Chondrocyte (in vitro differentiated cells): Measurements from ENCODE around the gene KIF3A. TPM values are rescaled to one million over a fixed set of nuclear protein-coding genes. Genes with fewer than 3 reads are reported as not detected.

Experiments
- DNase-seq: peaks from one replicate; pipeline ENCODE4 v3.0.0; 2021; ENCODE audit warnings: mixed read lengths, low spot score
- H3K27ac Mint-ChIP-seq: one replicate; pipeline ENCODE4 v1.8.0; 2021; ENCODE audit warnings: mild to moderate bottlenecking, moderate library complexity, mixed read lengths; ENCODE audit not compliant: unreplicated experiment
- H3K27me3 Mint-ChIP-seq: 2 replicates; pipeline ENCODE4 v1.8.0; 2021; ENCODE audit warnings: low read depth, mixed read lengths
- H3K36me3 Mint-ChIP-seq: 2 replicates; pipeline ENCODE4 v1.8.0; 2021; ENCODE audit warnings: low read depth, mixed read lengths
- H3K4me1 Mint-ChIP-seq: 2 replicates; pipeline ENCODE4 v1.8.0; 2021; ENCODE audit warnings: low read depth, mild to moderate bottlenecking, mixed read lengths
- H3K4me3 Mint-ChIP-seq: one replicate; pipeline ENCODE4 v1.8.0; 2021; ENCODE audit warnings: mild to moderate bottlenecking, moderate library complexity, mixed read lengths; ENCODE audit not compliant: unreplicated experiment
- H3K9me3 Mint-ChIP-seq: 2 replicates; pipeline ENCODE4 v1.8.0; 2021; ENCODE audit warnings: low read depth, mixed read lengths
- total RNA-seq: library from RNA; stranded (reverse); gene quantifications from 3 replicates; pipeline ENCODE4 v1.2.1, GENCODE V29; 2021
- TF ChIP-seq, protein P1 (sequence below): fragments of 200-600 bp; sonication (generic); IDR thresholded peaks from 2 replicates; pipeline ENCODE4 v1.5.0; 2021; ENCODE audit warnings: antibody characterized with exemption, mild to moderate bottlenecking, moderate library complexity

KIF3A gene
- total RNA-seq, 1 donor from 2014 or later: 16.2 TPM

DNA sequence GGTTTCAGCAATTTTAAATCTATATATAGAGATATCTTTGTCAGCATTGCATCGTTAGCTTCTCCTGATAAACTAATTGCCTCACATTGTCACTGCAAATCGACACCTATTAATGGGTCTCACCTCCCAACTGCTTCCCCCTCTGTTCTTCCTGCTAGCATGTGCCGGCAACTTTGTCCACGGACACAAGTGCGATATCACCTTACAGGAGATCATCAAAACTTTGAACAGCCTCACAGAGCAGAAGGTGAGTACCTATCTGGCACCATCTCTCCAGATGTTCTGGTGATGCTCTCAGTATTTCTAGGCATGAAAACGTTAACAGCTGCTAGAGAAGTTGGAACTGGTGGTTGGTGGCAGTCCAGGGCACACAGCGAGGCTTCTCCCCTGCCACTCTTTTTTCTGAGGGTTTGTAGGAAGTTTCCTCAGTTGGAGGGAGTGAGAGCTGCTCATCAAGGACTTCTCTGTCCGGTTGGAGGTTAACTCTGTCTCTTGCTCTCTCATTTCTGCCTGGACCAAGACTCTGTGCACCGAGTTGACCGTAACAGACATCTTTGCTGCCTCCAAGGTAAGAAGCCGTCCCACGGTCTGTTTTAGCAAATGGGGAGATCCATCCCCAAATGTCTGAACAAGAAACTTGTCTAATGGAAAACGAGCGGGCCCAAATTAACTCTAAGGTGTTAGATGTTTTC lies 63.3 kb downstream of the KIF3A start, which contains the start of gene IL4:
IL4 (plus strand) TSS at position 51 of the 692 bp plus-strand sequence; CDS start at position 113, 62 bp downstream.
- Mint-ChIP-seq H3K27me3 (no peaks in the 10 kb centered on the region), H3K4me1 (peaks cover 53% of the 10 kb centered on the region), H3K36me3 (no peaks in the 10 kb centered on the region), H3K9me3 (no peaks in the 10 kb centered on the region), H3K4me3 (peak within 1 kb of the TSS; percentile 46), H3K27ac (peak within 1 kb of the TSS; percentile 96)
- no peak for DNase-seq
- TF ChIP-seq, protein P1, sequence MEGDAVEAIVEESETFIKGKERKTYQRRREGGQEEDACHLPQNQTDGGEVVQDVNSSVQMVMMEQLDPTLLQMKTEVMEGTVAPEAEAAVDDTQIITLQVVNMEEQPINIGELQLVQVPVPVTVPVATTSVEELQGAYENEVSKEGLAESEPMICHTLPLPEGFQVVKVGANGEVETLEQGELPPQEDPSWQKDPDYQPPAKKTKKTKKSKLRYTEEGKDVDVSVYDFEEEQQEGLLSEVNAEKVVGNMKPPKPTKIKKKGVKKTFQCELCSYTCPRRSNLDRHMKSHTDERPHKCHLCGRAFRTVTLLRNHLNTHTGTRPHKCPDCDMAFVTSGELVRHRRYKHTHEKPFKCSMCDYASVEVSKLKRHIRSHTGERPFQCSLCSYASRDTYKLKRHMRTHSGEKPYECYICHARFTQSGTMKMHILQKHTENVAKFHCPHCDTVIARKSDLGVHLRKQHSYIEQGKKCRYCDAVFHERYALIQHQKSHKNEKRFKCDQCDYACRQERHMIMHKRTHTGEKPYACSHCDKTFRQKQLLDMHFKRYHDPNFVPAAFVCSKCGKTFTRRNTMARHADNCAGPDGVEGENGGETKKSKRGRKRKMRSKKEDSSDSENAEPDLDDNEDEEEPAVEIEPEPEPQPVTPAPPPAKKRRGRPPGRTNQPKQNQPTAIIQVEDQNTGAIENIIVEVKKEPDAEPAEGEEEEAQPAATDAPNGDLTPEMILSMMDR: no peak

DNA sequence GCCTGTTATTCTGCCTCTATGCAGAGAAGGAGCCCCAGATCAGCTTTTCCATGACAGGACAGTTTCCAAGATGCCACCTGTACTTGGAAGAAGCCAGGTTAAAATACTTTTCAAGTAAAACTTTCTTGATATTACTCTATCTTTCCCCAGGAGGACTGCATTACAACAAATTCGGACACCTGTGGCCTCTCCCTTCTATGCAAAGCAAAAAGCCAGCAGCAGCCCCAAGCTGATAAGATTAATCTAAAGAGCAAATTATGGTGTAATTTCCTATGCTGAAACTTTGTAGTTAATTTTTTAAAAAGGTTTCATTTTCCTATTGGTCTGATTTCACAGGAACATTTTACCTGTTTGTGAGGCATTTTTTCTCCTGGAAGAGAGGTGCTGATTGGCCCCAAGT lies 63.9 kb downstream of the KIF3A start:
- Mint-ChIP-seq H3K27ac (no peak overlapping the region), H3K4me1 (peaks cover 47% of the 10 kb centered on the region), H3K4me3 (no peak overlapping the region), H3K9me3 (no peaks in the 10 kb centered on the region), H3K27me3 (no peaks in the 10 kb centered on the region), H3K36me3 (no peaks in the 10 kb centered on the region)
- TF ChIP-seq, protein P1: no peak
- DNase-seq: no peak

DNA sequence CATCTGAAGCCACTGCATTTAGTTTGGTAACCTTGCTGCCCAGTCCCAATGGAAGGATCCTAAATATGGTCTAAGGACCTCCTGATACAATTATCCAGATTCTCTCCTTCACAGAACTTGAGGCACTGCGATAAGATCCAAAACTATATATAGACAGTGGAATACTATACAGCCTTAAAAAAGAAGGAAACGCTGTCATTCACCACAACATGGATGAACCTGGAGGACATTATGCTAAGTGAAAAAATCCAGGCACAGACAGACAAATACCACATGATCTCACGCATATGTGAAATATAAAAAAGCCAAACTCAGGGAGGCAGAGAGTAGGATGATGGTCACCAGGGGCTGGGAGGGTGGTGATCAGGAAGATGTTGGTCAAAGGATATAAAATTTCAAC lies 66.3 kb downstream of the KIF3A start:
- Mint-ChIP-seq H3K36me3 (no peaks in the 10 kb centered on the region), H3K4me1 (peaks cover 22% of the 10 kb centered on the region), H3K27me3 (no peaks in the 10 kb centered on the region), H3K4me3 (no peak overlapping the region), H3K9me3 (no peaks in the 10 kb centered on the region), H3K27ac (no peak overlapping the region)
- DNase-seq: no peak
- TF ChIP-seq, protein P1: no peak

DNA sequence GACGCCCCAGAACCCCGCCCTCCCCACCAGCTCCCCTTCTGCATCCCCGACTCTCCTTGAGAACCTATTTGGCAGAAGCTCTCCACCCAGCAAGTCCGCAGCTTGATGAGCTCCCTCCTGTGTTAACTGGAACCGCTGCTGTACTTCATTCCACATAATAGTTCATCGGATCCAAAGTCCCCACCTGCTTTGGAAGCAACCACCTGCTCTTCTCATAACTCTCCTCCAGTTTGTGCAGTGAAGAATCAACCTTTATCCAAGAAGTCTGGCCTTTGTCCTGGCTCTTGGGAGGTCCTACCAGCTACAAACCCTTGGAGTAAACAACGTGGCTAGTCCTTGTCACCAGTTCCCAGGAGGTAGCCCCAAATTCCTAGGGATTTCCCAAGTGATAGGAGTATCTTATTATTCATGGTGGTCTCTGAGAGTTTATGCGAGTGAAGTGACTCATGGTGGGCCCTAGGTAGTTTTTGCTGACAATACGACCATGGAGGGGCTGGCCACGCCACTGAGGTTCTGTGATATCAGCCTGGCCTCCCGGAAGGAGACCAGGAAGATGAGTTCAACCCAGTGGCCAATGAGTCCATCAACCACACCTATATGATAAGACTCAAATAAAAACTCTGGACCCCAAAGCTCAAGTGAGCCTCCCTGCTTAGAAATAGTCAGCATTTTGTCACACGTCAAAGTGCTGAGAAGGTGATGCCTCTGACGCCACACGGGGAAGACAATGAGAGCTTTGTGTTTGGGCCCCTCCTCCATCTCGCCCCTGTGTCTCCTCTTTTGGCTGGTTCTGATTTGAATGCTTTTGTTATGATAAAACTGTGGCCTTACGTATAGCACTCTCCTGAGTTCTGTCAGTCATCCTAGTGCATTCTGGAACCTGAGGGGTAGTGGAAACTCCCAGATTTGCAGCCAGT lies 67.1 kb downstream of the KIF3A start:
- Mint-ChIP-seq H3K36me3 (no peaks in the 10 kb centered on the region), H3K4me3 (no peak overlapping the region), H3K27ac (no peak overlapping the region), H3K9me3 (no peaks in the 10 kb centered on the region), H3K4me1 (peaks cover 15% of the 10 kb centered on the region), H3K27me3 (no peaks in the 10 kb centered on the region)
- no peak for DNase-seq
- TF ChIP-seq, protein P1: no peak

DNA sequence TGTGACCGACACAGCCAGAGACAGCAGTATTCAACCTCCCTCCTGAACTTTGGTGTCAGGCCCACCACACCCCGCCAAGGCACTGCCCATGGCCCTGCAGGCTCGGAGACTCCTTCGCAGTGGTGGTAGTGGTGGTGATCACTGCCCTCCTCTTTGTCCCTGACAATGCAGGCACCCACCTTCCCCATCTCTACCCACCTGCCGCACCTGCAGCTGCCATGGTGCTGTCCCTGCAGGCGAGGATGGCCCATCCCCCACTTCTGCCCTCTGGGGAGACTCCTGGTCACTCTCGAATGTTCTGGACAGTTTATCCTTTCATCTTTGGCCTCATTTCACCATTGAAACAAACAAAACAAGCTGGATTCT lies 67.9 kb downstream of the KIF3A start:
- H3K4me1 Mint-ChIP-seq: peaks cover 7% of the 10 kb centered on the region
- H3K27me3 Mint-ChIP-seq: no peaks in the 10 kb centered on the region
- no peak for DNase-seq
- H3K27ac Mint-ChIP-seq: no peak overlapping the region
- TF ChIP-seq, protein P1: no peak
- H3K36me3 Mint-ChIP-seq: no peaks in the 10 kb centered on the region
- no peaks in the 10 kb centered on the region for H3K9me3 Mint-ChIP-seq
- H3K4me3 Mint-ChIP-seq: no peak overlapping the region
